Hematopoietic multipotent progenitor cell treated with erythropoietin and hydrocortisone succinate and interleukin-3 and kit ligand, for 4 days (in vitro differentiated cells): Measurements from ENCODE around the gene ZNF319.
A peak's percentile ranks its signal among the peaks of the same experiment; 100 is the strongest.

Experiments used
- DNase-seq: peaks from one replicate; pipeline ENCODE4 v3.0.0-alpha.2; 2015

Gene ZNF319

DNA sequence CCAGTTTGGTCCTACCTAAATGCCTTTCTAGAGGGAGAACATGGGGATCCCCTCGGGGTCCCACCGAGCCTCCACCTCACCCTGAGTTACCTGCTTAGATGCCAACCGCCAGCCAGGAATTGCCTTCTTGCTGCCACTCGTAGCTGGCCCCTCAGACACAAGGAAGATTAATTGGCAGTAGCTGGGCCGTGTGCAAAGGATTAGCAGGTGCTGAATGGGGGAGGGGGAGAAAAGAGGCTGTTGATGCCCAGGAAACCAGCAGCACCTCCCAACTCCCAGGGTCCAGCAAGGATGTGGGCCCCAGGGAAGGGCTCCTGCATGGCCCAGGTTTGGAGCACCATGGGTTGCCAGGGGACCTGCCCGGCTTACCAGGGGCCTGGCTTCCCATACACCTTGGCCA is 29.5 kb downstream of the ZNF319 start, which contains the start of gene CNGB1:
CNGB1 (minus strand) TSS at position 159 of the 400 bp plus-strand sequence. CDS start 3,842 bp downstream, outside the sequence.
- DNase-seq = no peak

GRCh38 chr16:57970319-57970718 is 30.2 kb downstream of the ZNF319 start:
- no peak for DNase-seq

DNA sequence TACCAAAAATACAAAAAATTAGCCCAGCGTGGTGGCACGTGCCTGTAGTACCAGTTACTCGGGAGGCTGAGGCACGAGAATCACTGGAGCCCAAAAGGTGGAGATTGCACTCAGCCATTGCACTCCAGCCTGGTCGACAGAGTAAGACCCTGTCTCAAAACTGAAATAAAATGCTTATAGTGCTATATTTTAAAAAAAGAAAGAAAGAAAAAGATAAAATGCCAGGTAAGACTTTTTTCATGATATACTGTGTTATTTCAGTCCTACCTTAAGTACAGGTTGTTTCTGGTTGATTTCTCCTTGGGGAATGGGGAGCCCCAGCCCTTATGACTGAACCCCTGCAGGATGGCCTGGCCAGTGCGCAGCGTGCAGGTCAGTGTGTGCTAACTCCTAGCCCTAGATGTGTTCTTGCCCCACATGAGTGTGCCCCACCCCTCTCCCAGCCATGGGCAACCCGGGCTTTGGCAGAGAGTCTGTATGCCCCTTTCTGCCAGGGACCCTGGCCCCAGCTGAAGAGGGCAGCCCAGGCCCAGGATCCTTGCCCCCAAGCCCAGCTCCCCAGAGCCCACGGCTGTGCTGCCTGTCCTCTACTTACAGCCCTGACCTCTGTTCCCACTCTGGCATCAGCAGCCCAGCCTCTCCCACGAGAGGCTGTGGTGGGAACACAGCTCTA is 30.9 kb downstream of the ZNF319 start:
- DNase-seq = no peak

GRCh38 chr16:57967916-57968315 is 32.6 kb downstream of the ZNF319 start:
- DNase-seq = no peak

DNA sequence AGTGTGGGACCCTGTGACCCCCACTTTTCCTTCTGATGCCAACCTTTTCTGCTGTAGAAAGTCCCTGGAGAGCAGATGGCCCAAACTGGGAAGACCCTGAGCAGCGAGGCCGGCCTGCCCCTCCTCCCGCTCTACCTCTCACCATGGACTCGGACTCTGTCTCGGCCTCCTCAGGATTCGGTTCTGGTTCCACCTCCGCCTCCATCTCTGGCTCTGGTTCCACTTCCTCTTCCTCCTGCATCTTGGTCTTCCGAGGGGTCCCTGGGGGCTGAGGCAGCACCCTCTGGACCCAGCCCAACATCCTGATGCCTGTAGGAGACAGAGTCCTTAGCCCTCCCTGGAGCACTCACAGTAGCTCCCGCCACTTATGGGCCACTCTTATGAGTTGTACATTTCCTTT is 33.5 kb downstream of the ZNF319 start:
- DNase-seq = no peak

GRCh38 chr16:57966204-57966771 is 34.2 kb downstream of the ZNF319 start:
- peak; percentile 17 for DNase-seq

GRCh38 chr16:57964157-57964700 is 36.2 kb downstream of the ZNF319 start:
- no peak for DNase-seq

GRCh38 chr16:57962756-57963155 is 37.7 kb downstream of the ZNF319 start:
- DNase-seq = no peak

DNA sequence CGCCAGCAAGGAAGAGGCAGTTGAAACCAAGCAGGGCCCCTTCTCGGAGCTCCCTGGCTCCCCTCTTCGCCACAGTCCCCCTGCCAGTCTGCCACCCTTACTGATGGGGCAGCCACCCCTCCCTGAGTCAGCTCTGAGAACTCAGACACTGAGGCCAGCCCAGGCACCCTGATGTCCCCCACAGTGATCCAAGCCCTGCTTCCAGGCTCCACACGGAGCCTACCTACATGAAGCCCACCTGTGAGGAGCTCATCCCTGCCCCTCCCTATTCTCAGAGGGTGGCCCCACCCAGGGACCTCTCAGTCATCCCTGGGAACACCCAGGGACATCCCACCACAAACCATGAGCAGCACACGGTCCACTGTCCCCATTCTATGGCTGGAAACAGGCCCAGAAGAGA is 38.4 kb downstream of the ZNF319 start:
- no peak for DNase-seq

DNA sequence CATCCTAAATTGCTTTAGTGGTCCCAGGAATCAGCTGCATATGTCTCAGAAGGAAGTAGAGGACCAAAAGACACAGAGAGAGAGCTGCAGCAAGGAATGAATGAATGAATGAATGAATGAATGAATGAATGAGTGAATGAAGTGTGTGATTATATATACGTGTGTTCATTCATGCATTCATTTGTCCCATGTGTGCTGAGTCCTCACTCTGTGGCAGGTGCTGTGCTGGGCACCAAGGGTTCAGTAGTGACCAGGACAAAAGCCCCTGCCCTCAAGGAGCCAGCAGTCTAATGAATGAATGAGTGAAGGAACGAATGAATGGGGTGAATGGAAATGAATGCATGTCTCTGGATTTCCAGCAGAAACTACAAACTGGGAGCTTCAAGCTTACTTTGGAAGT is 38.9 kb downstream of the ZNF319 start:
- no peak for DNase-seq

DNA sequence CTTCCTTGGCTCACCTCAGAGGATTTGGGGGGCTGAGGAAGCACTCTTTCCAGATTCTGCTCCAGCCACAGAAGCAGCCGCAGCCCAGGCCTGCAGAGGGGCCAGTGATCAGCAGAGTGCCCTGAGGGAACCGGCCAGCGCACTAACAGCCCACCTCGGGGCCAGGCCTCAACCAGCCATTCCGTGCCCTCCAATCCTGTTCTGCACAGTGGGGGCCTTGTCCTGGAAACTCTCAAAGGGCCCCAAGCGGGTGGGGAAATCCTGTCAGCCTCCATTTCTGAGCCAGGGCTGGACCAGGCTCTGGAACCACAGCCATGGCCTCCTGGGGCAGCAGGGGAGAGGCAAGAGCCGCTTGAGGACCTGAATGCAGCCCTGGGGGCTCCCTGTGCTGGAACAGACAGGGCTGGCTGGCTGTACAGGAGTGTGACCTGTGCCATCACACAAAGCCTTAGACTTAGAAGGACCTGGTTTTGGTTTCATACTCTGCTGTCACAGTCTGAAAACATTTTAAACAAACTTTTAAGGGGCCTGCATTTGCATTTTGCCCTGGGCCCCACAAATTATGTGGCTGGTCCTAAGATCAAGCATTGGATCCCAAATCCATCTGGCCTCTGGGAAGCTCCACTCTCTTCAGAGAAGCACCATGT is 39.5 kb downstream of the ZNF319 start:
- DNase-seq = no peak

DNA sequence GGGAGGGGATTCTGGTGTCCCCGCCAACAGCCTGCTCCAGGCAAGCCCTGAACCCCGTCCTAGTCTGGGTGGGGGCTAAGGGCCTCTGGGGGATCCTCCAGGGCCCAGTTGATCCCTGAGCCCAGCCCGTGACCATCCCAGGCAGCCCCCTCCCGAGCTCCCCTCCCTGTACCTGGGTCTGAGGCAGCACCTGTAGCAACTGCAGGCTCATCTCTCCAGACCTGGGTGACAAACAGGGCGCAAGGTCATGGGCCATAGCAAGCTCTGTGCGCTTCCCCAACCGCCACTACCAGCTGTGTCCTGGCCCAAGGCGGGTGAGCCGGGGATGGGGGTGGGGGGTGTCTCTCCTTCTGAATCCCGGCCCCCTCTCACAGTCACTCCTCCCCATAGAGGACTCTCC is 40.2 kb downstream of the ZNF319 start:
- DNase-seq = no peak

DNA sequence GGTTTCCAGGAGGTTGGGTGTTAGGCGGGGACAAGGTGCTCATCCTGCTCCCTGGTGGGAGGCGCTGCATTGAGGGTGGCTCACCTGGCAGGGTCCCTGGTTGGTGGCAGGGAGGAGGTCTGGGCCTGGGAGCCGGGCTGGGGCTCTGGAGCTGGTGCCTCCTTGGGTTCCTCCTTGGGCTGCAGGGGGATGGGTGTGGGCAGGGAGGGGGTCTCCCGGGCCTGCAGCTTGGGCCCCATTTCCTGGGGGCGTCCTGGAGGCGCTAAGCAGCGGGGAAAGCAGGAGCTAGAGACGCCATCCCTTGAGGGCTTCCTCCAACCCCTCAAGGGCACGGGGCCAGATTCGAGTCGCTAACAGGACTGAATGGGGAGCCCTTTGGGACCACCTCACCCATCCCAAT is 40.7 kb downstream of the ZNF319 start:
- no peak for DNase-seq

DNA sequence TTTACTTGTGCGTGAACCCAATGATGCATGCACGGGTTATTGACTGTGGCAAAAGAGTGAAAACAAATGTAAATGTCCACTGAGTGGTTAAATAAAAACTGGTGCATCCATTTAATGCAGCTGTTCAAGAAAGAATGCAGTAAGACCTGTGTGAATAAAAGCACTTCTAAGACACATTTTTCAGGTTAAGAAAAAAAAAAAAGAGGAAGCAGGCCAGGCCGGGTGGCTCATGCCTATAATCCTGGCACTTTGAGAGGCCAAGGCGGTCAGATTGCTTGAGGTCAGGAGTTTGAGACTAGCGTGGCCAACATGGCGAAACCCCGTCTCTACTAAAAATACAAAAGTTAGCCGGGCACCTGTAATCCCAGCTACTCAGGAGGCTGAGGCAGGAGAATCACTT is 41.4 kb downstream of the ZNF319 start:
- peak; percentile 22 for DNase-seq

DNA sequence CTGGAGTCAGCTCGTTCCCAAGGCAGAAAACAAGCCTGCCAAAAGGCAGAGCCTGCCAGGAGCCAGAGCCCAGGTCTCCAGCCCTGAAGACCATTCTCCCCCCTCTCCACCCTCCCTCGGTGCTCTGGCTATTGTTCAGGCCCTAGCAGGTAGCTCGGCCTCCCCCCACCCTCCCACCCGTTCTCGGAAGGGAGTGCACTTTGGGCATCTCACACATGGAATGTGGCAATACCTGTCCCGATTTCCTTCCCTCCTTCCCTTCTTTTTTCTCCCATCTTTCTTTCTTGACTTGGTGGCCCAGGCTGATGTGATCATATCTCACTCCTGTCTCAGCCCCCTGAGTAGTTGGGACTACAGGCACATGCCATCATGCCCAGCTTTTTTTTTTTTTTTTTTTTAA is 41.9 kb downstream of the ZNF319 start:
- no peak for DNase-seq

- no peak for DNase-seq
Measured at GRCh38 chr16:57957673-57958392, 42.6 kb downstream of the ZNF319 start.

DNA sequence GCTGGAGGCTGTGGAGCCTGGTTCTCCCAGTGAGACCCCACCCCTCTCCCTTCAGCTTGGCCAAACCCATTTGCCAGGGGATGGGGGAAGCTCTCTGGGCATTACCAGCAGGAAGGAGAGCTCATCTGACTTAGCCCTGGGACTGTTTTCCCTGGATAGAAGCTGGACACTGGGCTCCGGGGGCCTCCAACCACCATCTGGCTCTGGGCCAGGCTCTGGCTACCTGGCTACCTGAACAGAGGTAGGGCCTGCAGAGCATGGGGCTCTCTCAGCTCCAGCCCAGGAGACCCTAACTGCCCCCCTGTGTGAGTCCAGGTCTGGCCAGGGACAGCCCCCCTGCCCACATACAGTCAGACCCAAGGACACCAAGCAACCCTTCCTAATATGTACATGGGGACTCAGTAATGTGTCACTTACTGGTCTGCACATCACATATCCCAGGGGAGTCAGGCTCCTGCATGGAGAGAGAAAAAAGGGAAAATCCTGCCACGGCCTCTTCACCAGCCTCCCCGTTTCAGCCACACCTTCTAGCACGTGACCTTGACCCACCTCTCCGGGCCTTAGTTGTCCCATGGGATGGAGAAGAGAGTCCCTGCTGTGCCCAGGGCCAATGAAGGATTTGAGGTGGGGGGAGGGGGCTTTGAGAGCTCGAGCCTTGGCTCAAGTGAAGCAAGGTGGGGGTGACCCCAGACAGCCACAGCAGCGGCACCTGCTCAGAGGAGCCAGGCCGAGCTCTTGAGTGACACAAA is 43.4 kb downstream of the ZNF319 start:
- no peak for DNase-seq

DNA sequence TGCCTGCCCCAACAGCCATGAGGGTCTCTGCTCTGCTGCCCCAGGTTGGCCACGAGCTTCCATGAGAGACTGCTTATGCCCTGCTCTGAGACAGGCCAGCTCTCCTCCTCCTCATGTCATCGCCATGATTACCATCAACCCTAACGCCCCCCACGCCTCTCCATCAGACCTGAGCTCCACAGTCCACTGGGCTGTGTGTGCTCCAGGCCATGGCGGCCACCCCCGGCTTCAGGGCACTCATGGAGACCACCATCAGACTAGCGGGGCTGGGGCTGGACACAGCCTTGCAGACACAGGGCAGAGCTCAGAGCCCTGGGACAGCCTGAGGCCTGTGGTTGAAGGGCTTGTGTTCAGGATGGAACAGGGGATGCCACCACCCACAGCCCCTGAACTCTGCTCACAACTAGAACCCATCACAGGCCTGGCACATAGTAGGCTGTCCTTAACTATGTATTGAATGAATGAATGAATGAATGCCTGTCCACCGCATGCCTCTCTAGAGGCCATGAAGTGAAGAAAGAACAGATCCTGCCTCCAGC is 44.1 kb downstream of the ZNF319 start:
- DNase-seq = no peak

GRCh38 chr16:57955572-57956188 is 44.8 kb downstream of the ZNF319 start:
- DNase-seq = no peak

- no peak for DNase-seq
Measured at GRCh38 chr16:57953857-57954256, 46.6 kb downstream of the ZNF319 start.

DNA sequence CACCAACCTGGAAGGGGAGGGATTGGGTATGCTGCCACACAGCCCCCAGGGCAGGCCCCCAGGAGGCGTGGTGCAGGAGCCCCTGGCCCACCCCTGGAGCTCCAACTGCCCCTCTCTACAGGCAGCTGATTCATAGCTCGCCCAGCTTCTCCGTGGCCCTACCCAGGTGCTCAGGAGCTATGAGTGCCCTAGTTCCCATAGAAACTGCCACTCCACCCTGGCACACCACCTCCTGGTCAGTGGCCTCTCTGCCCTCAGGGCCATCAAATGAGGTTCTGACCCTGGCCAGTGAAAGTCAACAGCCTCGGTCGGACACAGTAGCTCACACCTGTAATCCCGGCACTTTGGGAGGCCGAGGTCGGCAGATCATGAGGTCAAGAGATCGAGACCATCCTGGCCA is 47.6 kb downstream of the ZNF319 start:
- no peak for DNase-seq
